SK-MEL-5 (cell line): ENCODE results near the gene GADD45B. TPM values are rescaled to one million over a fixed set of nuclear protein-coding genes. Genes with fewer than 3 reads are reported as not detected.
A peak's percentile ranks its signal among the peaks of the same experiment; 100 is the strongest.
"Not testable (repeated sequence)": the region's sequence is repeated elsewhere in the genome, so short reads cannot be mapped to it uniquely, and the experiment has no call there.

Experiments
- DNase-seq: peaks from one replicate; pipeline ENCODE4 v3.0.0-alpha.2; 2016; ENCODE audit warnings: low read depth, low spot score
- in situ Hi-C: cut with HindIII; loops from 2 replicates; pipeline ENCODE4 v1.10.0; 2016; ENCODE audit warnings: low sequenced_read_pairs, high pct_unique_total_duplicates, low pct_unique_long_range_greater_than_20kb
- total RNA-seq: library from RNA; depleted of rRNA; stranded (reverse); fragments of >200 nt; shearing (Covaris generic); gene quantifications from 2 replicates; pipeline ENCODE4 v1.2.3, GENCODE V29; 2014

GADD45B gene
- total RNA-seq, 1 experiment from 2014 or later, result 4.0 TPM

GRCh38 chr19:2479556-2480194 is 3.7 kb downstream of the GADD45B start:
- in situ Hi-C loops, result no loop called here
- no peak for DNase-seq

DNA sequence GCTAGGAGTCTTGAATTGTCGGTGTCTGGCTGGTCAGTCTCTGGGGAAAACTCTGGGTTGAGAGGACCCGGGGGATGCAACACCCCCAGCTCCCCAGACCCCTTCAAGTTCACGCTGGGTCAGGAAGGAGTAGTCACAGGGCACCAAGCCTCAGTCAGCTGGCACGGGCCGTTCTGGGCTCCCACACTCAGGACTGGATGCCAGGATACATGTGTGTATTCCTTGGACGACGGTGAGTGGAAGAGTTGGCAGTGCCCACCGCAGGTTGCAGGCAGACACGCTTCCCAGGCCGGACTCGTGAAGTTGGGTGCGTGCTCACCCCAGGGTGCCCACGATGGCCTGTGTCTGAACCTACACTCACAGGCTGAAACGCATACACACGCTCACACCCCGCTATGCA is 5.5 kb downstream of the GADD45B start:
- in situ Hi-C loops, result no loop called here
- no peak for DNase-seq

DNA sequence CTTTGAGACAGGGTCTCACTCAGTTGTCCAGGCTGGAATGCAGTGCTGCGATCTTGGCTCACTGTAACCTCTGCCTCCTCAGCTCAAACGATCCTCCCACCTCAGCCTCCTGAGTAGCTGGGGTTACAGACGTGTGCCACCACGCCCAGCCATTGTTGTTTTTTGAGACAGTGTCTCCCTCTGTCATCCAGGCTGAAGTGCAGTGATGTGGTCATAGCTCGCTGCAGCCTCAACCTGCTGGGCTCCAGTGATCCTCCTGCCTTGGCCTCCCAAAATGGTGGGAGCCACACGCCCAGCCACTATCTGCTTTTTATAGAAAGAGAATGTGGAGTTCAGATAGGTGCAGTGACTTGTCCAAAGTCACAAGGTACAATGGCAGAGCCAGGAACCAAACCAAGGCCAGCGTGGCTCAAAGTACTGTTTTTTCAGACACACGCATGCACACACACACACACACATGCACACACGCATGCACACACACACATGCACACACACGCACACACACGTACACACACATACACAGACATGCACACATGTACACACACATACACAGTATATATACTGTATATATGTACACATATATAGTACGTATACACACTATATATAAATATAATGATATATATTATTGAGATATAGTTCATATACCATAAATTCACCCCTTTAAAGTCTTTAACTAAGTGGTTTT is 6.6 kb downstream of the GADD45B start:
- no peak for DNase-seq
- in situ Hi-C loops, result no loop called here

GRCh38 chr19:2483084-2483483 is 7.2 kb downstream of the GADD45B start:
- in situ Hi-C loops, result no loop called here
- DNase-seq, result no peak

GRCh38 chr19:2483484-2484151 is 7.7 kb downstream of the GADD45B start:
- in situ Hi-C loops, result no loop called here
- DNase-seq, result no peak

DNA sequence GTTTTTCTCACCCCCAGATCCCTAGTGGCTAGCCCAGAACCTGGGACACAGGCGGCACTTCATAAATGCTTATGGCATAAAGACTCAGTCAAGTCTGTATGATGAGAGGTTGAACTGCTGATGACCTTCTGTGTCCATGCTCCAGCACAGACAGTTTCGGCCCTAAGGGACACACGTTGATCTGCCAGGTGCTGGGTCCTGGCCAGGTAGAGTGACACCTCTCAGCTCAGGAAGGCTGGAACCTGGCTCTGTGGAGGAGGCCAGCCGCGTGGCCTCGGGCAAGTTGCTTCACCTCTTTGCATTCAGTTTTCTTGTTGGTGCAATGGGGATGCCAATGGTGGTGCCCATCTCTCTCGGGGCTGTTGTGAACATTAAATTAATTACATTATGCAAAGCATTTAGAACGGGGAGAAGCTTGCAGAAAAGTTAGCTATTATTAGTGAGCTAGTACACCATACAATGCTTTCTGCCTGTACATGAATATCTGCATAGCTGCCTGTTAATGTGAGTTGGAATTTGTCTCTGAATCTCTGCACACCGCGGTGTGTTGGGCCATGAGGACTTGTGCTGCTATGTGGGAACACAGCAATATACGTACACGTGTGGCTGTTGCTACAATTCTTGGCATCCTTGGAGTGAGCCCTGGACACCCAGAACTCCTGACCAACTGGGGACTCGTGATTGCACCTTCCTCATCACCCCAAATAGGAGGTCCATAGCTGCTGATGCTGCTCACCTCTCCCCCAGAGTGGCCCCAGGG is 8.4 kb downstream of the GADD45B start:
- in situ Hi-C loops, result no loop called here

GRCh38 chr19:2485428-2485827 is 9.5 kb downstream of the GADD45B start:
- in situ Hi-C loops, result no loop called here
- DNase-seq, result no peak

More for the DNA sequence above, 8.4 kb downstream of the GADD45B start:
- DNase-seq, result no peak

- DNase-seq, result no peak
- in situ Hi-C loops, result no loop called here
Observed at GRCh38 chr19:2487090-2487489, 11.2 kb downstream of the GADD45B start.

DNA sequence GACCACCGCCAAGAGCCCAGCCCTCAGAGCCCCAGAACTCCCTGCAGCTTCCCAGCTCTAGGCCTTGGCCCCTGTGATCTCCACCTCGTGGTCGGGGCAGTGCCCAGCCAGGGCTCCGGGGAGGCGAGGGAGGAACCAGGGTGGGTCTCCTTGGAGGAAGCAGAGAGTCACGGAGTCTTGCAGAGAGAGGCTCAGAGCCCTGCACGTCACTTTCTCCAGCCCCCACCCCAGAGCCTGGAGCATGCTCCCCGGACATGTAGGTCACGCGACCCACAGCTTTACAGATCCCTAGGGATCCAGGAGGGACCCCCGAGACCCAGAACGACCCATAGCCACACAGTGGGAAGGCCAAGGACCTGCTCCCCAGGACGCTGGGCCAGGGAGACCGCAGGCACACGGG is 11.9 kb downstream of the GADD45B start:
- in situ Hi-C loops, result no loop called here
- no peak for DNase-seq

- in situ Hi-C loops, result no loop called here
- no peak for DNase-seq
Observed at GRCh38 chr19:2488405-2488941, 12.5 kb downstream of the GADD45B start.

- in situ Hi-C loops, result no loop called here
Observed at GRCh38 chr19:2488942-2489731, 13.2 kb downstream of the GADD45B start.

GRCh38 chr19:2490659-2491058 is 14.7 kb downstream of the GADD45B start:
- in situ Hi-C loops, result no loop called here
- DNase-seq, result no peak

More at GRCh38 chr19:2488942-2489731, 13.2 kb downstream of the GADD45B start:
- DNase-seq, result peak; percentile 68

DNA sequence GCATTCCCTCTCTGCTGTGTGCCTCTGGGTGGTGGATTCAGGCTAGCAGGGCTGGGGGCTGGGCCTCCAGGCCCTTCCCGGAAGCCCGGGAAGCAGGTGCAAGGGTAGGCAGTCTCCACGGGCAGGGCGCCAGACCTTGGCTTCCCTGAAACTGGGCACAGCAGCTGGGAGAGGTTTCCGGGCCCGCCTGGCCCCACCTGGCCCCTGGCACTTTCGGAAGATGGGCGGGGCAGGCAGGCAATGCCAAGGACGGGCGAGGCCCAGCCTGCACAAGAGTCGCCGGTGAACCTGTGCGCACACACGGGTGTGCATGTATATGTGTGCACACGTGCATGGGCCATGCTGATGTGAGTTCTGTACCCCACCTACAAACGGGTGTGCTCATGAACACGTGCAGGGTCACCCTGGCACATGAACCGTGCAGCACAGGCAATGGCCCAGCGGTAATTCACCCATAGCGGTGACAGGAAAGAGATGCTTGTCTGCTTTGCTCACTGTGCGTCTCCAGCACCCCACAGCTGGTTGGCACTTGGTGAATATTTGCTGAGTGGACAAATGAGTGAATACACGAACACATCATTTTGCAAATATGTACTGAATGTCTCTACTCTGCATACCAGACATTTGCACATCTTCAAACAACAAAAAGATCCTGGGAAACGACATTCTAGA is 15.3 kb downstream of the GADD45B start:
- in situ Hi-C loops, result no loop called here
- no peak for DNase-seq

- no peak for DNase-seq
- in situ Hi-C loops, result no loop called here
Observed at GRCh38 chr19:2492870-2493269, 16.9 kb downstream of the GADD45B start.

DNA sequence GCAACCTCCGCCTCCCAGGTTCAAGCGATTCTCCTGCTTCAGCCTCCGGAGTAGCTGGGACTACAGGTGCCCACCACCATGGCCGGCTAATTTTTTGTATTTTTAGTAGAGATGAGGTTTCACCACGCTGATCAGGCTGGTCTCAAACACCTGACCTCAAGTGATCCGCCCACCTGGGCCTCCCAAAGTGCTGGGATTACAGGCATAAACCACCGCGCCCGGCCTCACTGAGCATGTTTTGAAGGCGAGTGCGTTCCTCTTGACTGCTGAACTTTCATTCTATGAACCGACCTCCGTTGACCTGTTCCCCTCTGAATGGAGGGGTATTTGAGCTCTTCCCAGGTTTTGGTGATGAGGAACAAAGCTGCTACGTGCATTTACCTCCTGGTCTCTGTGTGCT is 17.5 kb downstream of the GADD45B start:
- in situ Hi-C loops, DNase-seq: not testable (repeated sequence)

GRCh38 chr19:2494084-2494446 is 18.1 kb downstream of the GADD45B start:
- in situ Hi-C loops, result no loop called here
- no peak for DNase-seq
